PC-3 (cell line): Measurements from ENCODE around the gene OR2AP1.

Source experiments
- EZH2 ChIP-seq: fragments of 300-600 bp; sonication (generic); IDR thresholded peaks from one replicate; pipeline ENCODE4 v1.6.1; 2017; ENCODE audit warnings: antibody characterized with exemption, mild to moderate bottlenecking, low read length; ENCODE audit not compliant: unreplicated experiment
- TF ChIP-seq, protein P1 (sequence below): fragments of 300-600 bp; sonication (generic); conservative IDR thresholded peaks from 2 replicates; pipeline ENCODE4 v1.5.1; 2017; ENCODE audit warnings: antibody characterized with exemption, low read depth, mild to moderate bottlenecking, low read length

DNA sequence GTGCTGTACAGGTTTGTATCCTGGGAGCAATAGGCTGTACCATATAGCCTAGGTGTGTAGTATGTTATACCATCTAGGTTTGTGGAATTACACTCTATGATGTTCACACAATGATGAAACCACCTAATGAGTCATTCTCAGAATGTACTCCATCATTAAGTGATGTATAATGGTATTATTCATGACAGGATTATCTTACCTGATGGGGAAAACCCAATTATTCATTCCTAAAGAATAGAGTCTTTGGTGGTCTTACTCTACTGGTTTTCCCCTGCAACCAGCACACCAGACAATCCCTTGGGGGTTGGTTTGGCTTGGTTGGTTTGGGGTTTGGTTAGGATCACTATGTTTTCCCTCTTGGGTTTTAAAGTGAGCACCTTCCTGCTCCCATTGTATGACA lies 51.8 kb downstream of the OR2AP1 start:
- TF ChIP-seq, protein P1, sequence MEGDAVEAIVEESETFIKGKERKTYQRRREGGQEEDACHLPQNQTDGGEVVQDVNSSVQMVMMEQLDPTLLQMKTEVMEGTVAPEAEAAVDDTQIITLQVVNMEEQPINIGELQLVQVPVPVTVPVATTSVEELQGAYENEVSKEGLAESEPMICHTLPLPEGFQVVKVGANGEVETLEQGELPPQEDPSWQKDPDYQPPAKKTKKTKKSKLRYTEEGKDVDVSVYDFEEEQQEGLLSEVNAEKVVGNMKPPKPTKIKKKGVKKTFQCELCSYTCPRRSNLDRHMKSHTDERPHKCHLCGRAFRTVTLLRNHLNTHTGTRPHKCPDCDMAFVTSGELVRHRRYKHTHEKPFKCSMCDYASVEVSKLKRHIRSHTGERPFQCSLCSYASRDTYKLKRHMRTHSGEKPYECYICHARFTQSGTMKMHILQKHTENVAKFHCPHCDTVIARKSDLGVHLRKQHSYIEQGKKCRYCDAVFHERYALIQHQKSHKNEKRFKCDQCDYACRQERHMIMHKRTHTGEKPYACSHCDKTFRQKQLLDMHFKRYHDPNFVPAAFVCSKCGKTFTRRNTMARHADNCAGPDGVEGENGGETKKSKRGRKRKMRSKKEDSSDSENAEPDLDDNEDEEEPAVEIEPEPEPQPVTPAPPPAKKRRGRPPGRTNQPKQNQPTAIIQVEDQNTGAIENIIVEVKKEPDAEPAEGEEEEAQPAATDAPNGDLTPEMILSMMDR, result no peak
- TF ChIP-seq EZH2, result no peak
